Esophagus squamous epithelium (tissue), 4 donors: ENCODE measurements around the gene CD276.
"Not testable (repeated sequence)": the region's sequence is repeated elsewhere in the genome, so short reads cannot be mapped to it uniquely, and the experiment has no call there.

ENCODE experiments used
- CTCF ChIP-seq, 6 experiments: fragments of 450-650 bp in 4 of 6; fragments of 200-600 bp in 2 of 6; sonication (generic) in 2 of 6; IDR thresholded peaks; one replicate each; pipeline ENCODE4 v1.5.1; 2016 to 2019; ENCODE audit warnings: antibody characterized with exemption in 6 of 6, mild to moderate bottlenecking in 4 of 6, moderate library complexity in 4 of 6
- POLR2A ChIP-seq, 4 donors: fragments of 450-650 bp; IDR thresholded peaks; one replicate each; pipeline ENCODE4 v1.6.1; 2017; ENCODE audit warnings: antibody characterized with exemption in 4 of 4, mild to moderate bottlenecking in 4 of 4, moderate library complexity in 3 of 4

- not testable (repeated sequence) for TF ChIP-seq POLR2A, CTCF (IDR thresholded peaks at IDR 0.05)
Measured at GRCh38 chr15:73704142-73704868, 20.1 kb downstream of the CD276 start.
